Motor neuron (in vitro differentiated cells): Measurements from ENCODE around the gene PLCG2. TPM values are rescaled to one million over a fixed set of nuclear protein-coding genes. Genes with fewer than 3 reads are reported as not detected.
"Not testable (repeated sequence)": the region's sequence is repeated elsewhere in the genome, so short reads cannot be mapped to it uniquely, and the experiment has no call there.

Experiments
- ATAC-seq, 8 experiments: fragments of 200-7000 bp; cut with Tn5 transposase; replicated peaks in 6 of 8; 2 replicates each; pipeline ENCODE4 v1.8.0; 2021; ENCODE audit warnings: mild to moderate bottlenecking in 8 of 8, moderate library complexity in 8 of 8
- H3K27ac ChIP-seq, 2 donors: fragments of 250-450 bp; sonication (Bioruptor Pico); 2 replicates each; pipeline ENCODE4 v1.9.0; 2021; ENCODE audit warnings: antibody characterized with exemption in 2 of 2, mild to moderate bottlenecking in 2 of 2, moderate library complexity in 1 of 2
- H3K4me1 ChIP-seq, 2 donors: fragments of 250-450 bp; sonication (Bioruptor Pico); replicated peaks in 1 of 2; 2 replicates each; pipeline ENCODE4 v1.6.1; 2021; ENCODE audit warnings: antibody characterized with exemption in 2 of 2, mild to moderate bottlenecking in 2 of 2, moderate library complexity in 1 of 2
- H3K4me3 ChIP-seq, 5 donors: fragments of 250-450 bp; sonication (Bioruptor Pico); 2 replicates each; pipeline ENCODE4 v1.9.0; 2021; ENCODE audit warnings: antibody characterized with exemption in 5 of 5, mild to moderate bottlenecking in 5 of 5, moderate library complexity in 4 of 5
- WGBS, 10 experiments: fragments of 450-650 bp; shearing (Covaris generic); methylation state at CpG; one replicate each; pipeline ENCODE4 v1.0.0; 2022; 5-methylcytosine and 5-hydroxymethylcytosine counted together
- in situ Hi-C, 9 experiments: fragments of 400-800 bp; cut with MboI; loops; one replicate each; pipeline ENCODE4 v1.15.0; 2021; ENCODE audit warnings: low sequenced_read_pairs in 9 of 9, low pct_unique_long_range_greater_than_20kb in 2 of 9; ENCODE audit not compliant: unreplicated experiment in 9 of 9
- total RNA-seq, 8 experiments: library from RNA; unstranded; fragments of 300-600 nt; gene quantifications; 2 replicates each; pipeline versions ENCODE4 v1.2.3 to v1.2.4, GENCODE V29; 2022

Gene PLCG2
- total RNA-seq, 8 experiments from 2014 or later = 0.09 to 2.7 (median 0.87) TPM

DNA sequence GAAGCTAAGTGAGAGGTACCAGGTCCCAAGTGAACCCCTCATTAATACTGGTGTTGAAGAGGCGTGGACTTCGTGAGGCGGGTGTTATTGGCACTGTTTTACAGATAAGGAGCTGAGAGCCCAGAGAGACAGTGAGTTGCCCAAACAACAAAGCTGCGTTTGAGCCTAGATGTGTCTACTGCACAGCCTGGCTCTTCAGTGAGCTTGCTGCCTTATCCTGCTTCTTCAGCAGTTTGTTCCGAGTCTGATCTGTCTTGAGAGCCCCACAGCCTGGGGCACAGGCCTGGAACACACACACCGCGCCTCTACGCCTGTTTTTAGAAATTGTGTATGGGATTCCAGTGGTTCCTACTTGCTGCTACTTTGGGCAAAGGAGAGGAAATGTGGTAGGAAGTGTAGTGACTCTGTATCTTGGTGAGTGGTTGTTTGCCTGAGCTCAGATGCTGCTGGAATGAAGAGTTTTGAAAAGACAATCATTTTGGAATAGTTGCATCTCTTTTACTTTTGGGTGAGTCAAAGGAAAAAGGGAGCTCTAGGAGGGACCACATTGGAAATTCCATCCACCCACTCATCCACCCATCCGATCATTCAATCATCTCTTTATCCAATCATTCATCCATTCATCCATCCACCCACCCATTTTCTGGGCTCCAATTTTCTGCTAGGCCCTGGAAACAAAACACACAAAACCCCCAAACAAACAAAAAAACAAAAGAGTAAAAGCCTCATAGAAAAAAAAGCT lies 22.3 kb upstream of the PLCG2 start:
- H3K4me1 ChIP-seq = no peaks in the 10 kb centered on the region
- in situ Hi-C loops = no loop called here
- 0 to 100% (median 85%) methylated on average over 1 to 8 of the region's 9 CpGs; no CpG with 5 or more reads in 2 of the 10 experiments for WGBS, 10 experiments
- H3K4me3 ChIP-seq = no peak overlapping the region
- H3K27ac ChIP-seq = no peak overlapping the region
- ATAC-seq = no peak

DNA sequence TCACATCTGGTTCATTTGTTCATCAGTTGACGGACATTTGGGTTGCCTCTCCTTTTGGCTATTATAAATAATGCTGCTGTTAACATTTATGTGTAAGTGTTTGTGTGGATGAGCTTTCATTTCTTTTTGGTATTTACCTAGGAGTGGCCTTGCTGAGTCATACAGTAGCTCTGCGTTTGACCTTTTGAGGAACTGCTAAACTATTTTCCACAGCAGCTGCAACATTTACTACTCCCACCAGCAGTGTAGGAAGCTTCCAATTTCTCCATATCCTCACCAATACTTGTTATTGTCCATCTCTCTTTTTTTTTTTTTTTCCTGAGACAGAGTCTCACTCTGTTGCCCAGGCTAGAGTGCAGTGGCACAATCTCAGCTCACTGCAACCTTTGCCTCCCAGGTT lies 20.7 kb upstream of the PLCG2 start:
- ATAC-seq = peak in 2 of 8 experiments; percentile 78 to 89
- no peak overlapping the region for H3K4me3 ChIP-seq
- 0 to 50% (median 29%) methylated on average over 1 to 2 of the region's 2 CpGs; no CpG with 5 or more reads in 2 of the 10 experiments for WGBS, 10 experiments
- no peaks in the 10 kb centered on the region for H3K4me1 ChIP-seq
- in situ Hi-C loops = no loop called here
- no peak overlapping the region for H3K27ac ChIP-seq

DNA sequence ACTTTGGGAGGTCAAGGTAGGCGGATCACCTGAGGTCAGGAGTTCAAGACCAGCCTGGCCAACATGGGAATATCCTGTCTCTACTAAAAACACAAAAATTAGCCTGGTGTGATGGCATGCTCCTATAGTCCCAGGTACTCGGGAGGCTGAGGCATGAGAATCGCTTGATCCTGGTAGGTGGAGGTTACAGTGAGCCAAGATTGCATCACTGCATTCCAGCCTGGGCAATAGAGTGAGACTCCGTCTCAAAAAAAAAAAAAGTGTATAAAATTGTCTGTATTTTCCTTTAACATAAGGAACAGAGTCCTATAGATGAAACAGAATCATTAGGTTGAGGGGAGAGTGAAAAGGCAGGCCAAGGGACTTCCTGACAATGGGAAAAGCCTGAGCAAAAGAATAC lies 16.8 kb upstream of the PLCG2 start:
- H3K4me3 ChIP-seq, ATAC-seq, H3K27ac ChIP-seq, H3K4me1 ChIP-seq, in situ Hi-C loops: not testable (repeated sequence)
- 0 to 100% (median 79%) methylated on average over 1 to 4 of the region's 4 CpGs; no CpG with 5 or more reads in 3 of the 10 experiments for WGBS, 10 experiments

DNA sequence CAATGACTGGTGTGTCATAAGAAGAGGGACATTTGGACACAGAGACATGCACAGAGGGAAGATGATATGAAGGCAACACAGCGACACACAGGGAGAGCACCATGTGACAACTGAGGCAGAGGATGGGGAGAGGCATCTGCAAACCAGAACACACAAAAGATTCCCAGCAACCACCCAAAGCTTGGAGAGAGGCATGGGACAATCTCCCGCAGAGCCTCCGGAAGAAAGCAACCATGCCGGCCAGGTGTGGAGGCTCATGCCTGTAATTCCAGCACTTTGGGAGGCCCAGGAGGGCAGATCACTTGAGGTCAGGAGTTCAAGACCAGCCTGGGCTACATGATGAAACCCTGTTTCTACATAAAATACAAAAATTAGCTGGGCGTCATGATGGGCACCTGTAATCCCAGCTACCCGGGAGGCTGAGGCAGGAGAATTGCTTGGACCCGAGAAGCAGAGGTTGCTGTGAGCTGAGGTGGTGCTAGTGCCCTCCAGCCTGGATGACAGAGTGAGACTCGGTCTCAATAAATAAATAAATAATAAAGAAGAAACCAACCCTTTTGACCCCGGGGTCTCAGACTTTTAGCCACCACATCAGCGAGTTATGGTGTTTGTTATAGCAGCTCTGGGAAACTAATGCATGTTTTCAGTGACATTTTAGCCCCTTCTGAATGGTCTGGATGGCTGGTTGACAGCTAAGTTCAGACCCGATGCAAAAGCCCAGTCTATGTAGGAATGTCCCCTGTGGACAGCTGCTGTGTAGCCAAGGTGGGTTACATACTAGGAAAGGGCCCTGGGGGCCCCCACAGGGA lies 13.8 kb upstream of the PLCG2 start:
- no peak for ATAC-seq
- in situ Hi-C loops = no loop called here
- 12 to 100% (median 69%) methylated on average over 2 to 10 of the region's 11 CpGs; no CpG with 5 or more reads in 1 of the 10 experiments for WGBS, 10 experiments
- no peaks in the 10 kb centered on the region for H3K4me1 ChIP-seq
- H3K27ac ChIP-seq = peak overlapping the region in 1 of 2 donors; percentile 51
- H3K4me3 ChIP-seq = no peak overlapping the region

DNA sequence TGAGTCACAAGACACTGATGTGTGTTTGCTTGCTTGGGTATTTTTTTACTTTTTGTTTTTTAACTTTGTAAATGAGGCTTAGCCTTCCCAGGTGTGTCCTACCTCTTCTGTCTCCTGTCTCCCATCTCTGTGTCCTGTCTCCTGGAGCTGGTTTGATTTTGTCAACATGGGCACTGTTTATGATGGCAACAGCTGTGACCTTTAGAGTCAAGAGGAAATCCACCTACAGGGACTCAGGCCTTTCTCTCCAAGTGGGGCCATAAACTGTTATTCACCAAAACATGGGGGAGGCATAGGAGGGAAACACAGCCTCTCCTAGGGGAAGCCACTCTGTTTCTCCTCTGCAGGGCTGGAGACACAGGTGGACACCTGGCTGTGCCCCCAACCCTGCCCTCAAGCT lies 13.1 kb upstream of the PLCG2 start:
- H3K4me1 ChIP-seq = no peaks in the 10 kb centered on the region
- no peak for ATAC-seq
- no peak overlapping the region for H3K4me3 ChIP-seq
- no peak overlapping the region for H3K27ac ChIP-seq
- in situ Hi-C loops = no loop called here

DNA sequence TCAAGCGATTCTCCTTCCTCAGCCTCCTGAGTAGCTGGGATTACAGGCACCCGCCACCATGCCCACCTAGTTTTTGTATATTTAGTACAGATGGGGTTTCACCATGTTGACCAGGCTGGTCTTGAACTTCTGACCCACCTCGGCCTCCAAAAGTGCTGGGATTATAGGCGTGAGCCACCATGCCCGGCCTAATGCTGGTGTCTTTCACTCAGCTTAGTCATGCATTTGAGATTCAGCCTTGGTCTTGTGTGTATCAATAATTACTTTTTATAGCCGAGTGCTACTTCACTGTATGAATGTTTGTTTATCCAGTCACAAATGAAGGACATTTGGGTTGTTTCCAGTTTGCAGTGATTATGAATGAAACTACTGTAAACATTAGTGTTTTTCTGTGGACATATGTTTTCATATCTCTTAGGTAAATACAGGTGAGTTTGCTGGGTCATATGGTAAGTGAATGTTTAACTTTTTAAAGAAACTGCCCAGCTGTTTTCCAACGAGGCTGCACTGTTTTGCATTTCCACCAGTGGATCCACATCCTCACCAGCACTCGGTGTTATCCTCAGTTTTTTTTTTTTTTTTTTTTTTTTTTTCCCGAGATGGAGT lies 11.0 kb upstream of the PLCG2 start:
- in situ Hi-C loops = no loop called here
- no peaks in the 10 kb centered on the region for H3K4me1 ChIP-seq
- H3K27ac ChIP-seq = no peak overlapping the region
- H3K4me3 ChIP-seq = no peak overlapping the region
- WGBS, 10 experiments = 25 to 88% (median 60%) methylated on average over 2 to 7 of the region's 9 CpGs; no CpG with 5 or more reads in 1 of the 10 experiments
- ATAC-seq = no peak

DNA sequence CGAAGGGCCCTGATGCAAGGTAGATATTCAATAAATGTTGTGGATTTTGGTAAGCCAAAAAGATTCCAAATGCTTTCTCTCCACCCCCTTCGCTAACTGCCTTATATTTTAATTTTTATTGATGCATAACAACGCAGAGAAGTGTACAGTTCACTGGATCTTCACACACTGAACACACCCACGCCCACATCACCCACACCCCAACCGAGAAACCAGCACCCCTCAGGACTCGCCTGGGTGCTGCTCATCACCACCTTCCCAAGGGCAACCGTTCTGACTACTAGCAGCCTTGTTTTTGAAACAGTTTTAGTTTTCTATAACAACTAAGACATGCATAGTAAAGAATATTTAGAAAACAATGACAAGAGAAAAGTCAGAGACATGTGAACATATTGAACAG lies 9.1 kb upstream of the PLCG2 start:
- ATAC-seq = no peak
- in situ Hi-C loops = no loop called here
- 8 to 100% (median 86%) methylated on average over 1 to 7 of the region's 7 CpGs; no CpG with 5 or more reads in 1 of the 10 experiments for WGBS, 10 experiments

DNA sequence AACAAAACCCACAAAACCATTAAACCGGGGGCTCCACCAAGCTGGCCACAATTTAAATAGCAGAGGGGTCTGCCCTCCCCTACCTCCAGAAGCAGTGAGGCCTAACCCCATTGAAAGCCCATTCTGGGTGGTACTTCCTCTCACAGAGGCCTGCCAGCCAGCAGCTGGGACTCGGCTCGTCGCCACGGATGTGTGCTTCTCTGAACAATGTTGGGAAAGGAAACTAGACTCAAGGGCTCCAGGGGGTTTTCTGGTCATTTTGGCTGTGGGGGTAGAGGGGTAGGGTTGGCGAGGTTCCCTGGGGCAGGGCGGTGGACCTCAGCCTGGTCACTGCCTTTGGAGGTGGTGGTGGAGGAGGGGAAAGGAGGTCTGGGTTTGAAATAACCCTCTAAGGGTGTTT lies 4.7 kb upstream of the PLCG2 start:
- in situ Hi-C loops = no loop called here
- no peak for ATAC-seq
- WGBS, 10 experiments = 60 to 94% (median 74%) methylated on average over 1 to 3 of the region's 7 CpGs; no CpG with 5 or more reads in 7 of the 10 experiments
- Histone ChIP-seq H3K27ac (no peak overlapping the region), H3K4me1 (no peaks in the 10 kb centered on the region), H3K4me3 (no peak overlapping the region)

More for the DNA sequence above, 9.1 kb upstream of the PLCG2 start:
- no peak overlapping the region for H3K4me3 ChIP-seq
- H3K4me1 ChIP-seq = no peaks in the 10 kb centered on the region
- H3K27ac ChIP-seq = no peak overlapping the region

DNA sequence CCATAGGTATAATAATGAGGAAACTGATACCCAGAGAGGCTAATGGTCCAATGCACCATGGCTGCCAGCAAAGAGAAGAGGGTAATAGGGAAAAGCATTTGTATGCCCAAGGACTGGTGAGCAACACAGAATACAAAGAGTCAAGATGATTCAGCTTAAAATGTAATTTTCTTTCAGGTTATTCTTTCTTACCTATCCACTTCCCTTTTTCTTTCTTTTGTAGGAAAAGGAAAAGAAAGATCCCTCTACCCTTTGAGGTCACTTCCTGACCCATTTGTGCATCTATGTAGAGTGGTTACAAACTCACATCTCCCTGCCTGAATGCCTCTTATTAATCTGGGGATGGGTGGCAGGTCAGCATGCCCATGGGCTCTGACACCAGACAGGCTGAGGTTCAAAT lies 3.5 kb upstream of the PLCG2 start:
- Histone ChIP-seq H3K27ac (no peak overlapping the region), H3K4me3 (no peak overlapping the region), H3K4me1 (peaks cover 0 to 3% of the 10 kb centered on the region in 2 donors)
- in situ Hi-C loops = no loop called here
- no peak for ATAC-seq

DNA sequence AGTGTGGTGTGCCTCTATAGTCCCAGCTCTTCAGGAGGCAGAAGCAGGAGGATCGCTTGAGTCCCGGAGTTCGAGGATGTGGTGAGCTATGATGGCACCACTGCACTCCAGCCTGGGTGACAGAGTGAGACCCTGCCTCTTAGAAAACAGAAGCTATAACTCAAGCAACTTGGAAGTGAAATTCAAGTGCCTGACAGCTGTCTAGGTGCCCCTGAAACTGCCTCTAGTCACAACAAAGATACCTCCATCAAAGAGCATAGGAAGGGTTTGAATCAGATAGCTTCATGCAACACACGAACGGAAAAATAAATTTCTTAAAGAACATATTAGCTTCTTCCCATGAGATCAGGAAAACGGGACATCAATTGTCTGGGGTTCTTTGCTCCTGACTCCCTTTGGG lies 860 bp upstream of the PLCG2 start:
- 60 to 100% (median 88%) methylated on average over 2 to 6 of the region's 6 CpGs; no CpG with 5 or more reads in 2 of the 10 experiments for WGBS, 10 experiments
- Histone ChIP-seq H3K27ac (no peak overlapping the region), H3K4me1 (peaks cover 0 to 3% of the 10 kb centered on the region in 2 donors), H3K4me3 (no peak overlapping the region)
- in situ Hi-C loops = no loop called here
- no peak for ATAC-seq

DNA sequence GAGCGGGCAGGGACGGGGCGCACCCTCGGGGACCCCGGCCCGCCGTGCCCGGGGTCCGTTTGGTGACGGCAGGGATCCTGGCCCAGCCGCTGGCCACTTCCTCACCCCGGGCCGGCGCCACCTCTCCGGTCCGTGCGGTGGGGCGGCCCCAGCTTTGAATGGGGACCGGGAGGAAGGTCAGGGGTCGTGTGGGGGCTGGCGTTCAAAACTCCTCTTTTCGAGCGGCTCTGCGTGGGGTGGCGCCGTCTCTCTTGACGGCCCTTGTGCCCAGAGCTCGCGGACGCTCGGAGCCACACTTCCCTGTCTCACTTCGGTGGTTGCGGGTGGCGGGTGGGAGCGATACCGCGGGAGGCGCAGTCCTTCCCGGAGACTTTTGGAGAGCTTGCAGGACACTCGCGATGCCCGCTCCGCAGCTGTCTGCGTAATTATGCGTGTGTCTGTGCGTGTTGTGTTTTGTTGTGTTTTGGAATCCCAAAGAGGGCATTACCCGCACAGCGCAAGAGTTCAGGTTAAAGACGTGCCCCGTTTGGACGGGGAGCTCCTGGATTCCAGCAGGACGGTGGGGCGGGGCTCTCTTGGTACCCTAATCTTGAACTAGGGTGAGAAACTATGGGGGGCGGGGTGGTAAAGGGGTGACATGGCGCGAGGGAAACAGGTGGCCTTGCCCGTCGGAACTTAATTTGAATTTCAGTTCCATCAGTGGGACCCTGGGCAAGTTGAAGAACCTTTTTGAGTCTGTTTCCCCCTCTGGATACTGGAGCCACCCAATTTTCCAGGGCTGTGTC lies 637 bp downstream of the PLCG2 start:
- Histone ChIP-seq H3K4me1 (peaks cover 0 to 3% of the 10 kb centered on the region in 2 donors), H3K4me3 (peak overlapping the region; percentile 36 to 43 (median 38)), H3K27ac (no peak overlapping the region)
- peak in 6 of 8 experiments; percentile 16 to 51 (median 24) for ATAC-seq
- 0 to 47% (median 11%) methylated on average over 1 to 11 of the region's 58 CpGs; no CpG with 5 or more reads in 7 of the 10 experiments for WGBS, 10 experiments
- in situ Hi-C loops = no loop called here

DNA sequence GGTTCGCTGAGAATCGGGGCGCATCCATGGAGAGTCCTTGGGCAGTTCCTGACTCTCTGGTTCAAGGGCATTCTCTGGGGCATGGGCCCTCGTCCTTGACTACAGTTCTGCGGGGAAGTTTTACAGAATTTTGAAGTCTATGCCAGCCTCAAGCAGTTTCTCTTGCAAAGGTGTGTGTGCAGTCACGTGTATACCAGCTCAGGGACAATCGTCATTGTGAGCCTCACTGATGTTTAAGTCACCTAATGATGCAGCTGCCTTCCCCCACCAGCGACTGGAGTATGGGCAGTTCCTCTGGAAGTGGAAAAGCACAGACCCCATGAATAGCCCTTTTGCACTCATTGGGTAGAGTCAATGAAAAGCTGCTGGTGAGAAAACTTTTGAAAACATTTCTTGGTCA lies 1.3 kb downstream of the PLCG2 start:
- Histone ChIP-seq H3K4me3 (no peak overlapping the region), H3K4me1 (peaks cover 0 to 3% of the 10 kb centered on the region in 2 donors), H3K27ac (no peak overlapping the region)
- 50 to 81% (median 63%) methylated on average over 1 to 5 of the region's 8 CpGs; no CpG with 5 or more reads in 5 of the 10 experiments for WGBS, 10 experiments
- ATAC-seq = no peak
- in situ Hi-C loops = no loop called here
